Measurements from ENCODE around the gene FRS2. TPM values are rescaled to one million over a fixed set of nuclear protein-coding genes. Genes with fewer than 3 reads are reported as not detected.

FRS2 gene
- total RNA-seq, 1 experiment from 2014 or later: 35.0 TPM

GRCh38 chr12:69474456-69474855, 4.3 kb downstream of the FRS2 start:
- no peaks in the 10 kb centered on the region for H3F3A ChIP-seq (ENCODE audit: low read length, unreplicated experiment)
- CTCF ChIA-PET: no interaction called here
- no peak overlapping the region for H3K9ac ChIP-seq (ENCODE audit: low read length)
- H3K27ac ChIP-seq (ENCODE audit: low read length): no peak overlapping the region
- no peaks in the 10 kb centered on the region for H3K9me3 ChIP-seq (ENCODE audit: low read length)
- ATAC-seq (no peak), DNase-seq (no peak)
- H3K4me1 ChIP-seq (ENCODE audit: insufficient read depth, low read length): peaks cover 11% of the 10 kb centered on the region; the same call in 1 of the 2 replicates
- H3K36me3 ChIP-seq (ENCODE audit: low read depth, low read length): no peaks in the 10 kb centered on the region
- no peak overlapping the region for H3K4me3 ChIP-seq (ENCODE audit: low read length)
- H2AFZ ChIP-seq (ENCODE audit: low read length): no peak overlapping the region
- no peaks in the 10 kb centered on the region for H3K9me2 ChIP-seq (replicated peaks; ENCODE audit: low read length)
- no TSS peak for BruUV-seq (replicated peaks)
- POLR2A ChIA-PET (ENCODE audit: unreplicated experiment): no interaction called here
- peaks cover 43% of the 10 kb centered on the region for H4K20me1 ChIP-seq (ENCODE audit: low read length)
- no peak for TF ChIP-seq EZH2 (IDR thresholded peaks at IDR 0.05; ENCODE audit: low read length, unreplicated experiment)
- TF ChIP-seq, protein P1, sequence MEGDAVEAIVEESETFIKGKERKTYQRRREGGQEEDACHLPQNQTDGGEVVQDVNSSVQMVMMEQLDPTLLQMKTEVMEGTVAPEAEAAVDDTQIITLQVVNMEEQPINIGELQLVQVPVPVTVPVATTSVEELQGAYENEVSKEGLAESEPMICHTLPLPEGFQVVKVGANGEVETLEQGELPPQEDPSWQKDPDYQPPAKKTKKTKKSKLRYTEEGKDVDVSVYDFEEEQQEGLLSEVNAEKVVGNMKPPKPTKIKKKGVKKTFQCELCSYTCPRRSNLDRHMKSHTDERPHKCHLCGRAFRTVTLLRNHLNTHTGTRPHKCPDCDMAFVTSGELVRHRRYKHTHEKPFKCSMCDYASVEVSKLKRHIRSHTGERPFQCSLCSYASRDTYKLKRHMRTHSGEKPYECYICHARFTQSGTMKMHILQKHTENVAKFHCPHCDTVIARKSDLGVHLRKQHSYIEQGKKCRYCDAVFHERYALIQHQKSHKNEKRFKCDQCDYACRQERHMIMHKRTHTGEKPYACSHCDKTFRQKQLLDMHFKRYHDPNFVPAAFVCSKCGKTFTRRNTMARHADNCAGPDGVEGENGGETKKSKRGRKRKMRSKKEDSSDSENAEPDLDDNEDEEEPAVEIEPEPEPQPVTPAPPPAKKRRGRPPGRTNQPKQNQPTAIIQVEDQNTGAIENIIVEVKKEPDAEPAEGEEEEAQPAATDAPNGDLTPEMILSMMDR (conservative IDR thresholded peaks at IDR 0.05; ENCODE audit: low read depth, low read length): no peak
- TF ChIP-seq EZH2phosphoT487 (IDR thresholded peaks at IDR 0.05; ENCODE audit: borderline replicate concordance, low read length): no peak
- intact Hi-C loops (cut with micrococcal nuclease): no loop called here
- no peaks in the 10 kb centered on the region for H3K27me3 ChIP-seq (ENCODE audit: low read length)
- H3K4me2 ChIP-seq (ENCODE audit: low read length): peak overlapping the region; percentile 6; the same call in 1 of the 2 replicates
- H3K79me2 ChIP-seq (ENCODE audit: low read length): peaks cover 88% of the 10 kb centered on the region

GRCh38 chr12:69475237-69475975, 5.2 kb downstream of the FRS2 start:
- Histone ChIP-seq H3K4me3 (ENCODE audit: low read length) (no peak overlapping the region), H3K27me3 (ENCODE audit: low read length) (no peaks in the 10 kb centered on the region), H3K36me3 (ENCODE audit: low read depth, low read length) (no peaks in the 10 kb centered on the region), H3K27ac (ENCODE audit: low read length) (no peak overlapping the region), H2AFZ (ENCODE audit: low read length) (no peak overlapping the region), H3F3A (ENCODE audit: low read length, unreplicated experiment) (no peaks in the 10 kb centered on the region), H3K4me1 (ENCODE audit: insufficient read depth, low read length) (peaks cover 7% of the 10 kb centered on the region; the same call in 1 of the 2 replicates), H4K20me1 (ENCODE audit: low read length) (peaks cover 43% of the 10 kb centered on the region), H3K9ac (ENCODE audit: low read length) (no peak overlapping the region), H3K4me2 (ENCODE audit: low read length) (no peak overlapping the region), H3K9me2 (replicated peaks; ENCODE audit: low read length) (no peaks in the 10 kb centered on the region), H3K79me2 (ENCODE audit: low read length) (peaks cover 95% of the 10 kb centered on the region), H3K9me3 (ENCODE audit: low read length) (no peaks in the 10 kb centered on the region)
- DNase-seq (no peak), ATAC-seq (no peak)
- TF ChIP-seq, protein P1 (conservative IDR thresholded peaks at IDR 0.05; ENCODE audit: low read depth, low read length): no peak
- no peak for TF ChIP-seq EZH2 (IDR thresholded peaks at IDR 0.05; ENCODE audit: low read length, unreplicated experiment)
- TF ChIP-seq EZH2phosphoT487 (IDR thresholded peaks at IDR 0.05; ENCODE audit: borderline replicate concordance, low read length): no peak
- CTCF ChIA-PET: no interaction called here
- intact Hi-C loops (cut with micrococcal nuclease): no loop called here
- POLR2A ChIA-PET (ENCODE audit: unreplicated experiment): no interaction called here
- BruUV-seq (replicated peaks): no TSS peak

DNA sequence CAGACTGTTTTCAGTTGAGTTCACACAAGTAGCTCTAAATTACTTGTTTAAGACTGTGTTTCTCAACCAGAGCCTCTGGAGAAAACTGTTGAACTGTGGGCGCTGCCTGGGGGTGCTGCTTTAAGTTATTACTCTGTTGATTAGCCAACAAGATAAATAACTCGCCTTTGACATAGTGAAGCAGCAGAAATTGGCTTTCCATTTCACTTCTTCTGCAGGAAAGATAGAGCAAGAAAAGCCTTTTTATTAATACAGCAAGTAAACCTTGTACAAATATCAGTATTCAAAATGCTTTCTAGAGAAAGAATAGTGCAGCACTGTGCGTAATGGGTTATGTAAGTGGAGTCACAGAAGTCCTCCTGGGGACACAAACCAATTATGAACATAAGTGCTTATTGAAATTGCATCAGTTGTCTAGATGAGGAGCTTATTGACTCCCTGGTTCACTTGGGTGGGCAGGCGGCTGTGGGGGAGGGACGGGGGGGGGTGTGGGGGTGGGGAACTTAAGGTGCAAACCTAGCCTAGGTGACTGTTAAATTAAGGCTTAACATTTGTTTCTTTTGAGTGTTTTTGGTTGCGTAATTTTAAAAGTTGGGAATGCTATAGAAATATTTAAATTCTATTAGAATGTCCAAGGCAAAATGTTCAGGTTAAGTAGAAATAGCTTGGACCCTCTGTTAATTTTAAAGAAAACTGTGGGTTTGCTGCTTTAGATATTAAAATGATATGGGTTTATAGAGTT, 6.3 kb downstream of the FRS2 start:
- intact Hi-C loops (cut with micrococcal nuclease): no loop called here
- no peaks in the 10 kb centered on the region for H3K9me2 ChIP-seq (replicated peaks; ENCODE audit: low read length)
- peaks cover 46% of the 10 kb centered on the region for H4K20me1 ChIP-seq (ENCODE audit: low read length)
- POLR2A ChIA-PET (ENCODE audit: unreplicated experiment): no interaction called here
- H2AFZ ChIP-seq (ENCODE audit: low read length): no peak overlapping the region
- no peaks in the 10 kb centered on the region for H3K9me3 ChIP-seq (ENCODE audit: low read length)
- no peaks in the 10 kb centered on the region for H3K36me3 ChIP-seq (ENCODE audit: low read depth, low read length)
- H3F3A ChIP-seq (ENCODE audit: low read length, unreplicated experiment): no peaks in the 10 kb centered on the region
- TF ChIP-seq EZH2phosphoT487 (IDR thresholded peaks at IDR 0.05; ENCODE audit: borderline replicate concordance, low read length) (no peak), EZH2 (IDR thresholded peaks at IDR 0.05; ENCODE audit: low read length, unreplicated experiment) (no peak)
- TF ChIP-seq, protein P1 (conservative IDR thresholded peaks at IDR 0.05; ENCODE audit: low read depth, low read length): no peak
- DNase-seq: no peak
- H3K9ac ChIP-seq (ENCODE audit: low read length): no peak overlapping the region
- ATAC-seq: no peak
- H3K4me3 ChIP-seq (ENCODE audit: low read length): no peak overlapping the region
- H3K4me1 ChIP-seq (ENCODE audit: insufficient read depth, low read length): peaks cover 5% of the 10 kb centered on the region; the same call in 1 of the 2 replicates
- no peak overlapping the region for H3K4me2 ChIP-seq (ENCODE audit: low read length)
- no peak overlapping the region for H3K27ac ChIP-seq (ENCODE audit: low read length)
- CTCF ChIA-PET: no interaction called here
- peaks cover 95% of the 10 kb centered on the region for H3K79me2 ChIP-seq (ENCODE audit: low read length)
- H3K27me3 ChIP-seq (ENCODE audit: low read length): no peaks in the 10 kb centered on the region
- BruUV-seq (replicated peaks): no TSS peak

All from PC-3 (cell line).